ENCODE results near the gene FAM114A1.

DNA sequence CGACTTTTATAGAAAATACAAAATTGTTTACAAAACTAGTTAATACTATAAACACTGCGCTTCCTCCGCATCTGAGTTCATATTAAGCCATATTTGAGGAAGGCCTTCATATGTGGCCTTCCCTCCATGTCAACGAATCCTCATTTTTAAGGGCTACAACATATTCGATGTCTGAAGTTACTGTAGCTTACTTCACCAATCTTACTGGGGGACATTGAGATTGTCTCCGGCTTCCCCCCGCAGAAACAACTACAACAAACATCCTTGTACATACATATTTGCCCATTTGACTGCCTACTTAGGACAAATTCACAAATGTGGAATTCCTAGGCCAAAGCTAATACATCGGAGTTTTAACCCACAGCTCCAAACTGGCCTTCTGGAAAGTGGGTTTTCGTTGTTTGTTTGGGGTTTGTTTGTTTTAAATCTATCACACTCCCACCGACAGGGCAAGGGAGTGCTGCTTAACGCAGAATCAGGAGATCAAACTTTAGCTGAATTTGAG is 581 bp upstream of the FAM114A1 start:
- TF ChIP-seq, protein P1, sequence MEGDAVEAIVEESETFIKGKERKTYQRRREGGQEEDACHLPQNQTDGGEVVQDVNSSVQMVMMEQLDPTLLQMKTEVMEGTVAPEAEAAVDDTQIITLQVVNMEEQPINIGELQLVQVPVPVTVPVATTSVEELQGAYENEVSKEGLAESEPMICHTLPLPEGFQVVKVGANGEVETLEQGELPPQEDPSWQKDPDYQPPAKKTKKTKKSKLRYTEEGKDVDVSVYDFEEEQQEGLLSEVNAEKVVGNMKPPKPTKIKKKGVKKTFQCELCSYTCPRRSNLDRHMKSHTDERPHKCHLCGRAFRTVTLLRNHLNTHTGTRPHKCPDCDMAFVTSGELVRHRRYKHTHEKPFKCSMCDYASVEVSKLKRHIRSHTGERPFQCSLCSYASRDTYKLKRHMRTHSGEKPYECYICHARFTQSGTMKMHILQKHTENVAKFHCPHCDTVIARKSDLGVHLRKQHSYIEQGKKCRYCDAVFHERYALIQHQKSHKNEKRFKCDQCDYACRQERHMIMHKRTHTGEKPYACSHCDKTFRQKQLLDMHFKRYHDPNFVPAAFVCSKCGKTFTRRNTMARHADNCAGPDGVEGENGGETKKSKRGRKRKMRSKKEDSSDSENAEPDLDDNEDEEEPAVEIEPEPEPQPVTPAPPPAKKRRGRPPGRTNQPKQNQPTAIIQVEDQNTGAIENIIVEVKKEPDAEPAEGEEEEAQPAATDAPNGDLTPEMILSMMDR (IDR thresholded peaks at IDR 0.05; ENCODE audit: low read depth, low read length) = no peak
- TF ChIP-seq POLR2A (IDR thresholded peaks at IDR 0.05; ENCODE audit: extremely low read depth, insufficient read length) (no peak), MYC (IDR thresholded peaks at IDR 0.05; ENCODE audit: low read depth, low read length) (no peak)
